ENCODE data around the gene ANKS3. TPM values are rescaled to one million over a fixed set of nuclear protein-coding genes. Genes with fewer than 3 reads are reported as not detected.

ANKS3 gene
- total and polyA plus RNA-seq, 2 donors (not counting 3 experiments of a cell fraction or from before 2014, with no cell fraction given): 13.9 to 24.0 TPM

- Histone ChIP-seq H3K36me3 (ENCODE audit: control insufficient read depth in 2 of 2, extremely low read depth in 1 of 2, insufficient read depth in 2 of 2, low read length in 2 of 2) (peaks cover 4 to 46% of the 10 kb centered on the region in 2 experiments), H3K27me3 (ENCODE audit: control insufficient read depth in 2 of 2, insufficient read depth in 2 of 2, low read length in 2 of 2) (no peaks in the 10 kb centered on the region), H2AFZ (ENCODE audit: low read depth, low read length) (no peak overlapping the region), H3K4me1 (ENCODE audit: control insufficient read depth, extremely low read depth, insufficient read depth, low read length) (no peaks in the 10 kb centered on the region), H3K4me3 (replicated peaks in 1 of 3; ENCODE audit: insufficient read depth in 1 of 3, low read depth in 1 of 3, low read length in 3 of 3) (no peak overlapping the region), H3K79me2 (ENCODE audit: control insufficient read depth, insufficient read depth, low read length) (no peaks in the 10 kb centered on the region), H3K9me1 (replicated peaks; ENCODE audit: control insufficient read depth, extremely low read depth, insufficient read depth, low read length) (no peaks in the 10 kb centered on the region), H3K9ac (replicated peaks; ENCODE audit: extremely low read depth, insufficient read depth, low read length) (no peak overlapping the region), H3K4me2 (ENCODE audit: insufficient read depth, low read length) (no peak overlapping the region), H4K20me1 (replicated peaks; ENCODE audit: control insufficient read depth, extremely low read depth, insufficient read depth, low read length) (no peaks in the 10 kb centered on the region), H3K27ac (ENCODE audit: insufficient read depth, low read depth, low read length) (no peak overlapping the region), H3K9me3 (replicated peaks; ENCODE audit: control insufficient read depth, insufficient read depth, low read length) (no peaks in the 10 kb centered on the region)
- dilution Hi-C loops (cut with MboI; ENCODE audit: extremely low pct_ligation_motif_present, low sequenced_read_pairs): no loop called here
- DNase-seq (ENCODE audit: low read depth, low spot score) (no peak), FAIRE-seq (no peak)
- intact Hi-C loops (cut with micrococcal nuclease): no loop called here
- POLR2A ChIA-PET: no interaction called here
- BruUV-seq (replicated peaks): no TSS peak
- TF ChIP-seq GATA2 (IDR thresholded peaks at IDR 0.05; ENCODE audit: insufficient read depth, insufficient read length, low read depth, low read length): no peak
- TF ChIP-seq FOS (IDR thresholded peaks at IDR 0.05; ENCODE audit: borderline replicate concordance, insufficient read depth, low read length): no peak
- no peak for TF ChIP-seq POLR2AphosphoS5 (IDR thresholded peaks at IDR 0.05; ENCODE audit: insufficient read depth, low read depth, low read length)
- TF ChIP-seq MAX (IDR thresholded peaks at IDR 0.05; ENCODE audit: insufficient read depth, insufficient read length): no peak
- TF ChIP-seq POLR2A (IDR thresholded peaks at IDR 0.05; ENCODE audit: low read depth, low read length): no peak
- no peak for TF ChIP-seq JUN (IDR thresholded peaks at IDR 0.05; ENCODE audit: borderline replicate concordance, insufficient read depth, insufficient read length, low read depth)
- TF ChIP-seq MYC (IDR thresholded peaks at IDR 0.05; ENCODE audit: low read depth, low read length): no peak
- TF ChIP-seq EZH2 (IDR thresholded peaks at IDR 0.05; ENCODE audit: borderline replicate concordance, low read depth, low read length, severe bottlenecking): no peak
- TF ChIP-seq CTCF (IDR thresholded peaks at IDR 0.05; ENCODE audit: extremely low read depth in 1 of 2, insufficient read depth in 1 of 2, low read depth in 1 of 2, low read length in 2 of 2): no peak
- CTCF ChIA-PET: no interaction called here
Observed at GRCh38 chr16:4687416-4687815, 46.7 kb downstream of the ANKS3 start.
